ENCODE results near the gene LRRC8D.

DNA sequence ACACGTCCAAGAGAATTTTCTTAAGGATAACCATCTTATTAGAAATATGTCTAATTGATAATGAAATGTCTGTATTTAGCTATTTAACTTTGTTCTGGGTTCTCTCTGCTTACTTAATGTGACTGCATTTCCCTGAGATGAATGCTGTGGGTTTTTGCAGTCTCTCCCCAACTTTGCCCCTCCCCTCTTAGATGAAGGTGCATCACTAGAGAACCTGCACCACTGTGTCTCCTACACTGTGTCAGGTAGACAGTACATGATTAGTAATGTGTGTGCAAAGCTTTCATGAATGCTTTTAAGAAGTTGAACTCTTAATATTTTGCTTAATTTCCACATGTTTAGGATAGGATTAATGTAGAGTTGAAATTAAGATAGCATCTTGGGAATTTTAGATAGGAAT lies 51.7 kb downstream of the LRRC8D start:
- no peak for TF ChIP-seq CREB5 (CRISPR knock-in tag; IDR thresholded peaks at IDR 0.05; ENCODE audit: low read depth)
- no peak for TF ChIP-seq BACH2 (CRISPR knock-in tag; IDR thresholded peaks at IDR 0.05; ENCODE audit: borderline replicate concordance)

Data from SK-N-SH treated with all-trans-retinoic acid at 6 μM for 48 hours (cell line).